Panc1 (cell line): ENCODE measurements around the gene HDDC2. TPM values are rescaled to one million over a fixed set of nuclear protein-coding genes. Genes with fewer than 3 reads are reported as not detected.
A peak's percentile ranks its signal among the peaks of the same experiment; 100 is the strongest.

Source experiments
- ATAC-seq: fragments of 200-7000 bp; cut with Tn5 transposase; 2 replicates; pipeline ENCODE4 v1.9.1; 2020; ENCODE audit warnings: mild to moderate bottlenecking, moderate library complexity
- Bru-seq: library from RNA; stranded (reverse); fragments of 400-500 nt; gene quantifications from one replicate; lab custom pipeline; 2021; lab: Mats Ljungman, UMichigan
- BruChase-seq, 2 experiments: library from RNA; stranded (reverse); fragments of 400-500 nt; gene quantifications; one replicate each; lab custom pipeline; 2021; lab: Mats Ljungman, UMichigan
- BruUV-seq: library from RNA; stranded (reverse); fragments of 400-500 nt; replicated peaks from 2 replicates; lab custom pipeline; 2021; lab: Mats Ljungman, UMichigan
- CTCF ChIA-PET: fragments of 300-600 bp; sonication (Branson Sonifier 250); formaldehyde crosslinking; loops from one replicate; lab custom pipeline; 2022; ENCODE audit warnings: antibody characterized with exemption; lab: Charles Lee
- POLR2A ChIA-PET: fragments of 300-600 bp; sonication (Branson Sonifier 250); formaldehyde crosslinking; loops from one replicate; lab custom pipeline; 2022; ENCODE audit warnings: antibody characterized with exemption; lab: Charles Lee
- DNase-seq: peaks from one replicate; pipeline ENCODE4 v3.0.0-alpha.2; 2010; ENCODE audit warnings: low read depth, low spot score
- H3K27ac ChIP-seq: 2 replicates; pipeline ENCODE4 v1.5.1; 2011; ENCODE audit warnings: mild to moderate bottlenecking, low read length, inconsistent platforms
- H3K27me3 ChIP-seq: fragments of 200-500 bp; sonication (Bioruptor generic); 2 replicates; pipeline ENCODE4 v1.6.0; 2014; ENCODE audit warnings: low read length, inconsistent platforms; ENCODE audit not compliant: control insufficient read depth, insufficient read depth
- H3K36me3 ChIP-seq: fragments of 200-500 bp; sonication (Bioruptor generic); 2 replicates; pipeline ENCODE4 v1.5.1; 2014; ENCODE audit warnings: inconsistent platforms, mild to moderate bottlenecking, low read length, moderate library complexity; ENCODE audit not compliant: control insufficient read depth, insufficient read depth
- H3K4me1 ChIP-seq: 2 replicates; pipeline ENCODE4 v1.5.1; 2011; ENCODE audit warnings: inconsistent platforms, mild to moderate bottlenecking, low read length, moderate library complexity; ENCODE audit not compliant: control insufficient read depth, insufficient read depth
- H3K4me3 ChIP-seq, 2 experiments: 2 replicates each; pipeline ENCODE4 v1.5.1; 2011 to 2012; ENCODE audit warnings: low read depth in 2 of 2, low read length in 2 of 2, mild to moderate bottlenecking in 2 of 2, inconsistent platforms in 1 of 2, moderate library complexity in 1 of 2
- H3K9me3 ChIP-seq: fragments of 200-500 bp; sonication (Bioruptor generic); 2 replicates; pipeline ENCODE4 v1.5.1; 2014; ENCODE audit warnings: low read depth, mild to moderate bottlenecking, inconsistent platforms, low read length, moderate library complexity; ENCODE audit not compliant: control insufficient read depth, insufficient read depth
- CTCF ChIP-seq: fragments of 450-650 bp; IDR thresholded peaks from 2 replicates; pipeline ENCODE4 v1.5.1; 2017; ENCODE audit warnings: mild to moderate bottlenecking
- POLR2AphosphoS5 ChIP-seq: IDR thresholded peaks from 2 replicates; pipeline ENCODE4 v1.6.1; 2012; ENCODE audit warnings: mild to moderate bottlenecking, low read depth, low read length, moderate library complexity
- REST ChIP-seq, 2 experiments: IDR thresholded peaks; 2 replicates each; pipeline ENCODE4 v1.6.1; 2011 to 2012; ENCODE audit warnings: low read depth in 2 of 2, control low read depth in 1 of 2, low read length in 1 of 2, mild to moderate bottlenecking in 1 of 2, moderate library complexity in 1 of 2; ENCODE audit not compliant: insufficient read depth in 1 of 2
- SIN3A ChIP-seq: IDR thresholded peaks from 2 replicates; pipeline ENCODE4 v1.6.1; 2012; ENCODE audit warnings: low read depth, mild to moderate bottlenecking, low read length, moderate library complexity, borderline replicate concordance; ENCODE audit not compliant: insufficient read depth
- TCF7L2 ChIP-seq: IDR thresholded peaks from 2 replicates; pipeline ENCODE4 v1.6.1; 2011; ENCODE audit warnings: mild to moderate bottlenecking, low read depth, low read length, inconsistent platforms
- in situ Hi-C: cut with HindIII; loops from 2 replicates; pipeline ENCODE4 v1.10.0; 2016; ENCODE audit warnings: low sequenced_read_pairs, low pct_unique_long_range_greater_than_20kb
- intact Hi-C: fragments of 100-400 bp; cut with micrococcal nuclease; formaldehyde crosslinking; loops from one replicate; pipeline ENCODE4 v1.10.0; 2022; ENCODE audit not compliant: unreplicated experiment
- long read RNA-seq: library from polyadenylated mRNA; unstranded; transcript quantifications from one replicate; pipeline ENCODE4 v2.0.0, GENCODE V29; 2021; ENCODE audit not compliant: unreplicated experiment
- polyA plus RNA-seq: library from polyadenylated mRNA; unstranded; fragments of >200 nt; gene quantifications from one replicate; pipeline ENCODE4 v1.2.1, GENCODE V29; 2012; ENCODE audit warnings: missing spikeins; ENCODE audit not compliant: insufficient read length
- total RNA-seq: library from RNA; stranded (reverse); gene quantifications from one replicate; pipeline ENCODE4 v1.2.1, GENCODE V29; 2021; ENCODE audit not compliant: unreplicated experiment

HDDC2 gene
- 88.8 TPM for total RNA-seq
- polyA plus RNA-seq, result 96.6 TPM
- percentile 88 among the genes with signal in this experiment for Bru-seq, nascent RNA
- percentile 74 among the genes with signal in this experiment for BruChase-seq, experiment 1, labeled RNA remaining after a 2-hour chase
- BruChase-seq, experiment 2, labeled RNA remaining after a 6-hour chase, result percentile 74 among the genes with signal in this experiment
- long read RNA-seq, transcript HDDC2-201 (5 exons, 1,350 nt), result minor isoform, 32 of 118 reads
- long read RNA-seq, transcript HDDC2-202 (6 exons, 918 nt), result major isoform, 47 of 118 reads
- long read RNA-seq, partial matches to known transcripts, result 22 of 118 reads
- long read RNA-seq, other reads (novel, unspliced or antisense), result 15 of 118 reads

- intact Hi-C loops, result loop anchor here (5.0 kb wide), 1 partner anchor 334 kb away; no protein-coding TSS in a partner anchor
- CTCF ChIA-PET, result interaction anchor here (0.7 to 1.1 kb wide), 3 partner anchors 148 to 751 kb away, joined by 3 to 8 read pairs (median 6); partner anchors contain the start of gene TPD52L1
- POLR2A ChIA-PET, result interaction anchor here (0.6 kb wide), 1 partner anchor 300 kb away, joined by 6 read pairs; no protein-coding TSS in a partner anchor
- DNase-seq, result no peak
- Histone ChIP-seq H3K4me1 (peaks cover 13% of the 10 kb centered on the region), H3K27ac (peak within 1 kb of the TSS; percentile 91), H3K27me3 (peaks cover 16% of the 10 kb centered on the region; the same call in 1 of the 2 replicates), H3K4me3 (peak within 1 kb of the TSS; percentile 67 to 72), H3K36me3 (peaks cover 27% of the 10 kb centered on the region), H3K9me3 (no peaks in the 10 kb centered on the region)
- peak; percentile 95 for ATAC-seq
- TF ChIP-seq TCF7L2 (0 out of 2 replicates have a peak, but pooled peaks have one; percentile 33), CTCF (no peak), REST (IDR thresholded peaks at IDR 0.05; ENCODE audit: insufficient read depth in 1 of 2, low read depth in 2 of 2, low read length in 1 of 2) (no peak), POLR2AphosphoS5 (peak; percentile 83), SIN3A (peak; percentile 82; the same call in 1 of the 2 replicates)
- no TSS peak for BruUV-seq
- in situ Hi-C loops, result no loop called here
Observed at GRCh38 chr6:125301435-125302391, at the start of gene HDDC2. Gene HDDC2 (minus strand): TSS chr6:125301967. CDS start chr6:125301932, 35 bp downstream.

- H3K27ac ChIP-seq, result no peak overlapping the region
- no peaks in the 10 kb centered on the region for H3K4me1 ChIP-seq
- H3K36me3 ChIP-seq, result no peaks in the 10 kb centered on the region
- H3K27me3 ChIP-seq, result peaks cover 10% of the 10 kb centered on the region; the same call in 1 of the 2 replicates
- ATAC-seq (no peak), DNase-seq (no peak)
- ChIA-PET CTCF (no interaction called here), POLR2A (no interaction called here)
- no peaks in the 10 kb centered on the region for H3K9me3 ChIP-seq
- intact Hi-C loops (no loop called here), in situ Hi-C loops (no loop called here)
- no TSS peak for BruUV-seq
- no peak for TF ChIP-seq TCF7L2
- TF ChIP-seq REST (IDR thresholded peaks at IDR 0.05; ENCODE audit: insufficient read depth in 1 of 2, low read depth in 2 of 2, low read length in 1 of 2), result no peak
- TF ChIP-seq POLR2AphosphoS5, result no peak
- no peak for TF ChIP-seq SIN3A
- TF ChIP-seq CTCF, result no peak
- H3K4me3 ChIP-seq, result no peak overlapping the region
Observed at GRCh38 chr6:125346926-125347563, 45.3 kb upstream of the HDDC2 start.
